HL-60/S4 (cell line): ENCODE data around the gene GK.
"Not testable (repeated sequence)": the region's sequence is repeated elsewhere in the genome, so short reads cannot be mapped to it uniquely, and the experiment has no call there.

ENCODE experiments used
- in situ Hi-C: fragments of 300-500 bp; cut with MboI; formaldehyde crosslinking; loops from 2 replicates; pipeline ENCODE4 v1.14.3; 2022; ENCODE audit warnings: low sequenced_read_pairs

GK gene

GRCh38 chrX:30652527-30653414, 452 bp upstream of the GK start:
- in situ Hi-C loops = no loop called here

GRCh38 chrX:30654386-30654785, 1.2 kb downstream of the GK start:
- in situ Hi-C loops = not testable (repeated sequence)

GRCh38 chrX:30654989-30655607, 1.9 kb downstream of the GK start:
- in situ Hi-C loops = no loop called here

GRCh38 chrX:30655991-30656390, 2.8 kb downstream of the GK start:
- in situ Hi-C loops = no loop called here

DNA sequence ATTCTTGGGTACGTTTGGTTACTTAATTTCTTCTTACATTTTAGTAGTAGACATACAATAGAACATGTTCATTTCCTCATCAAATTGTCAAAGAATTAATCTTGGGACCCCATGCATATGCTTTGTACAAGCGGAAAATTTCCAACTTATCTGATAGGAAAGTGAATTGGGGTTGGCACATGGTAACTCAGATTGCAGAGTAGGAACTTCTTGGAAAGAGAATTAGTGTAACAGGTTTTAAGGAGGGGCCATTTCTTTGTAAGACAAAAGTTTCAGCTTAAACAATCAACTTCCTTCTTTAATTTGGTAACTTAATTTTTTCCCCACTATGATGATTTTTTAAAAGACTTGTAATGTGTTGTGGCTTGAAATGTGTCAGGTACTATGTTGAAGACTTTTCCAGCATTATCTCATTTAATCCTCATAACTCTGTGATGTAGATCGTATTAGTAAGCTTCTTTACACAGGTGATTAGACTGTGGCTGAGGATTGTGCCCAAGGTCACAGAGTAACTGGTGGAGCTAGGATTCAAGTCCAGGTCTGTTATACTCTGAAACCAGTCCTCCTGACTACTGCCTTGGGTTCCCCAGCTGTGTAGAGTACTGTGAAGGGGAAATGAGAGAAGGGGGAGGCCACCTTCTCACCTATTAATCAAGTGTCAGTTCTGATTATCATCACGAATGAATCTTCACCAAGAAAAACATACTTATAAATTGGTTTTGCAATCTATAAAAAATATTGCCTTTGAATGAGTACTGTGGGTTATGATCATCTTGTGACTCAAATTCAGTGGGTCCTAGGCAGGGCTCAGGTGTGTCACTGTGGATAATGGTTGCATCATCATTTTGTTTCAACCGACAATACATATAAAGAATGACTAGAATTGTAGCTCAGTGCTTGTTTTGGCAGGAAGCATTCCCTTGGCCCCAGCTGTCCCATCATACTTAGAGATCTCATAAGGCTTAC, 4.3 kb downstream of the GK start:
- in situ Hi-C loops = no loop called here

GRCh38 chrX:30659421-30659820, 6.2 kb downstream of the GK start:
- in situ Hi-C loops = no loop called here

- in situ Hi-C loops = no loop called here
Measured at GRCh38 chrX:30661228-30661627, 8.0 kb downstream of the GK start.

- in situ Hi-C loops = no loop called here
Measured at GRCh38 chrX:30663322-30663721, 10.1 kb downstream of the GK start.

GRCh38 chrX:30665471-30665870, 12.2 kb downstream of the GK start:
- in situ Hi-C loops = no loop called here

- in situ Hi-C loops = no loop called here
Measured at GRCh38 chrX:30666094-30666493, 12.9 kb downstream of the GK start.

- in situ Hi-C loops = no loop called here
Measured at GRCh38 chrX:30668581-30668980, 15.4 kb downstream of the GK start.

GRCh38 chrX:30671189-30671588, 18.0 kb downstream of the GK start:
- in situ Hi-C loops = not testable (repeated sequence)

DNA sequence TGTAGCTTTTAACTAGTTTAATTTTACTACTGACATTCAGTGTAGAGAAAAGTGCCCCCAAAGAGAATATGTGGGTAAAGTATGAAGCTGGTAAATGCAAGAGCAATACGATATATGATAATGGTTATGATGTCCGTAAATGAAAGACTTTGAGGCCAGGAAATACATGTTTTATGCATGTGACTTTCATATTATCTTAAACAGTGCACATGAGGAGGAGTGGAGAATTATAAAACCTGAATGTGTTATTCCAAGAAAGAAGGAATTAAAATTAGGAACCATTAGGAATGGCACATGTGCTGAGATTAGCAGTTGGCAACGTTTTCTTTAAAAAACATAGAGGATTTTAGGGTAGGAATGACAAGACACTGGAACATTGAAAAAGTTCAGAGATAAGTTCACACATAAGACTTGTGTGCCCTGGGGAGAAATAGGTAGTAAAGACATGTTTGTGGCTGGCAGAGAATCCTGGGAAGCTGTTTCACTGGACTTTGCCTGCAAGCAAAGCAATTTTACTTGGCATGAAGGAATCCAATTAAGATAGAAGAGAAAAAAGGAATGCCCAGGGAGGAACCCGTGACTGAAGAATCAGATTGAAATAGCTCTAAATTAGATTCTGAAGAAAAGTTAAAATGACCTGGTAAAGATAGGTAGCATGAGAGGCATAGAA, 20.0 kb downstream of the GK start:
- in situ Hi-C loops = no loop called here

DNA sequence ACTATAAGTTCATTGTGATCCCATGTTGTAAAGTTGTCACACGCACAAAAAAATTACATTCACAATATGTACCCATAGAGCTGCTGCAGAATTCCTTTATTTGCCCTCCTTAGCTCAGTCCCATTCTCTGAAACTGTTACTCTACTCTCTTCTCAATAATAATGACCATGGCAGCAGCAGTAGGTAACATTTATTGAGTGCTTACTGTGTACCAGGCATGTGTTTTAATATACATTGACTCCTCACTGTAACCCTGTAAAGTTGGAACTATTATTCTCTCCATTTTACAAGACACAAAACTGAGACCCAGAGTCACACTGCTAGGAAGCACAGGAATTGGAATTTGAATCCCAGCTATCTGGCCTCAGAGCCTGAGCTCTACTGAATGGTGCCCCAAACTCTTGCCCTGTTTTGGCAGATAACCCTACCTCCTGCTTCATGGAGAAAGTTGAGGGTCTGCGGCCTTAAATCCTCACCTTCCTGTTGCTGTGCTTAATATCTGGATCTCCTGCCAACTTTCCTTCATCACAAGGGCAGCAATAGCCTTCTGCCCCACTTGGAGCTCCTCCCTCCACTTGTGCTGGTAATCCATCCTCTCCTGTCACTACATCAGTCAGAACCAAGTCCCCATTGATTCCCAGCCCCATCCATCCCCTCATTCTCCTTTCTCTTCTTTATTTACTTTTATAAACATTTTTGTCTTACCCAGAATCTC, 20.8 kb downstream of the GK start:
- in situ Hi-C loops = no loop called here

GRCh38 chrX:30674799-30675198, 21.6 kb downstream of the GK start:
- in situ Hi-C loops = no loop called here

DNA sequence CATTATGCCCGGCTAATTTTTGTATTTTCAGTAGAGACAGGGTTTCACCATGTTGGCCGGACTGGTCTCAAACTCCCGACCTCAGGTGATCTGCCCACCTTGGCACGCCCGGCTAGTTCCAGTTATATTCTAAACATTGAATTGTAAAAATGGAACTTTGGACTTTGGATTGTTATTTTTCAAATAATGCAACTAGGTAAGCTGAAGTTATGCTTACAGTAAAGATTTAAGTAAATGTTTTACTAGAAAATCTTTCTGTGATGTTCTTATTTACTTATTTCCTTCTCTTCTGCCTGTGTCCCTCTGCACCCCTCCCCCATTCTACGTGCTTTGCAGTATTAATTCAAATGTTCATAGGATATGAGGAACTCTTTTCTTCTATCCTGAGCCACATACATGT, 26.1 kb downstream of the GK start:
- in situ Hi-C loops = no loop called here

DNA sequence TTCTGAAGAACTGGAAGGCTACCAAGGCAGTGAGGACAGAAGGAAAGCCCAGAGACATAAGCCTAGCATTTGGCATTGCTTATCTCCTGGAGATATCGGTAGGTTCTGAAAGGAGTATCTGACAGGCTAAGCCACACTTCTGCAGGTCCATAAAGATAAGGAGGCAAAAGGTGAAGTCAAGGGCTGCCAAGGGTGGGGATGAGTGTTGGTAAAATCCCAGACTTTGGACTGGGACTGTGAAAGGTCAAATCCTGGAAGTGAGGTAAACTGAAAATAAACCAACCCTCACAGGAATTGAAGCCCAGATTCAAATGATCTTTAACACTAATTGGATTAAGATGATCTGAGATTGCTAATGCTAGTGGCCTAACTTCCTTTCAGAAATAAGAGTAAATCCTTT, 27.4 kb downstream of the GK start:
- in situ Hi-C loops = no loop called here

- in situ Hi-C loops = no loop called here
Measured at GRCh38 chrX:30688641-30689040, 35.4 kb downstream of the GK start.

- in situ Hi-C loops = no loop called here
Measured at GRCh38 chrX:30689116-30689515, 35.9 kb downstream of the GK start.

- in situ Hi-C loops = no loop called here
Measured at GRCh38 chrX:30690330-30690729, 37.1 kb downstream of the GK start.
